Measurements from ENCODE around the gene RMDN2.

DNA sequence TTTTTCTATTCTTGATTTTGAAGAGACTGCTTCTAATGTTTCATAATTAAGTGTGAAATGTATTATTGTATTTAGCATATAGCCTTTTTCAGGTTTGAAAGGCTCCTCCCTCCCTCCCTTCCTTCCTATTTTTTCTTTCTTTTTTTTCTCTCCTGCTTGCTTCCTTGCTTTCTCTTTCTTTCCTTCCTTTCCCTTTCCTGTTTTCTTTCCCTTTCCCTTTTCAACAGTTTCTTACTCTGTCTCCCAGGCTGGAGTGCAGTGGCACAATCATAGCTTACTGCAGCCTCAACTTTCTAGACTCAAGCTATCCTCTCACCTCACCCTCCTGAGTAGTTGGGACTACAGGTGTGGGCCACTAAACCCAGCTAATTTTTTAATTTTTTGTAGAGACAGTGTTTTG is 44.6 kb downstream of the RMDN2 start:
- TF ChIP-seq, protein P1, sequence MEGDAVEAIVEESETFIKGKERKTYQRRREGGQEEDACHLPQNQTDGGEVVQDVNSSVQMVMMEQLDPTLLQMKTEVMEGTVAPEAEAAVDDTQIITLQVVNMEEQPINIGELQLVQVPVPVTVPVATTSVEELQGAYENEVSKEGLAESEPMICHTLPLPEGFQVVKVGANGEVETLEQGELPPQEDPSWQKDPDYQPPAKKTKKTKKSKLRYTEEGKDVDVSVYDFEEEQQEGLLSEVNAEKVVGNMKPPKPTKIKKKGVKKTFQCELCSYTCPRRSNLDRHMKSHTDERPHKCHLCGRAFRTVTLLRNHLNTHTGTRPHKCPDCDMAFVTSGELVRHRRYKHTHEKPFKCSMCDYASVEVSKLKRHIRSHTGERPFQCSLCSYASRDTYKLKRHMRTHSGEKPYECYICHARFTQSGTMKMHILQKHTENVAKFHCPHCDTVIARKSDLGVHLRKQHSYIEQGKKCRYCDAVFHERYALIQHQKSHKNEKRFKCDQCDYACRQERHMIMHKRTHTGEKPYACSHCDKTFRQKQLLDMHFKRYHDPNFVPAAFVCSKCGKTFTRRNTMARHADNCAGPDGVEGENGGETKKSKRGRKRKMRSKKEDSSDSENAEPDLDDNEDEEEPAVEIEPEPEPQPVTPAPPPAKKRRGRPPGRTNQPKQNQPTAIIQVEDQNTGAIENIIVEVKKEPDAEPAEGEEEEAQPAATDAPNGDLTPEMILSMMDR (conservative IDR thresholded peaks at IDR 0.05; ENCODE audit: low read depth, low read length): no peak
- no peak for TF ChIP-seq EZH2 (IDR thresholded peaks at IDR 0.05; ENCODE audit: borderline replicate concordance, low read depth, low read length, poor library complexity, severe bottlenecking)

Measured in A673 (cell line).